ENCODE measurements around the gene CDKN3. TPM values are rescaled to one million over a fixed set of nuclear protein-coding genes. Genes with fewer than 3 reads are reported as not detected.
A peak's percentile ranks its signal among the peaks of the same experiment; 100 is the strongest.
"Not testable (repeated sequence)": the region's sequence is repeated elsewhere in the genome, so short reads cannot be mapped to it uniquely, and the experiment has no call there.

Gene CDKN3
- total and polyA plus RNA-seq, 9 donors: 22.6 to 36.9 (median 31.1) TPM

DNA sequence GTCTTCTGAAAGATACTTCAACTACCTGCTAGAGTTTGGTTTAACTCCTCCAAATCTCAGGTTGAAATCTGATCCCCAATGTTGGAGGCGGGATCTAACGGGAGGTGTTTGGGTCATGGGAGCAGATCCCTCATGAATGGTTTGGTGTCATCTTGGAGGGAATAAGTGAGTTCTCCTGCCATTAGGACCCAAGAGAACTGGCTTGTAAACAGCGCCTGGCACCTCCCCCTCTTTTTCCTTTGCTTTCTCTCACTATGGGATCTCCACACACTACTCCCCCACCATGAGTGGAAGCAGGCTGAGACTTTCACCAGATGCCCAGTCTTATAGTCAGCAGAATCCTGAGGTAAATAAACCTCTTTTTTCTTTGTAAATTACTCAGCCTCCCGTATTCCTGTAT is 41.9 kb downstream of the CDKN3 start:
- Histone ChIP-seq H3K36me3 (ENCODE audit: control insufficient read depth, insufficient read depth, low read length) (peaks cover 3% of the 10 kb centered on the region), H3K4me1 (ENCODE audit: control insufficient read depth, insufficient read depth, low read length) (peaks cover 10% of the 10 kb centered on the region), H3K27ac (ENCODE audit: low read length) (no peak overlapping the region), H3K4me3 (ENCODE audit: low read length) (no peak overlapping the region), H3K27me3 (ENCODE audit: control insufficient read depth, insufficient read depth, low read length) (no peaks in the 10 kb centered on the region), H3K9me3 (replicated peaks; ENCODE audit: control insufficient read depth, low read depth, low read length) (no peaks in the 10 kb centered on the region)
- WGBS (ENCODE audit: insufficient coverage): no CpG with 5 or more reads among the region's 4 CpGs
- no peak for DNase-seq

DNA sequence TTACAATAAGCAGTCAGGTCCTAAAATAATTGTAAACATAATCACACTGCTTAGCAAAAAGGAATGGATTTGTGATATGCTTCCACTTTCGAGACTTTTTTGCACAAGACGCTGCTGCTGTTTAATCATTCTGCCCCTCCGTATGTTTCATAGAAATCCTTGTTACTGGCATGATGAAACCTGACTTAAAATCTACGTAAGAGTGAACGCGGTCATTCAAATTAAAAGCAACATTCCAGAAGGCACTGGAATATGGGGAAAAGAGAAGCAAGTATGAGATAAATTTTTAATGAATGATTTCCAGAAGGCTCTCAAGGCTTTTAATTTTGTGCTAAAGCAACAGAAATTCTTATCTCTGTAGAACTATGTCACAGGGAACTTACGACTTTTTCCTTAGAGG is 43.2 kb downstream of the CDKN3 start:
- Histone ChIP-seq H3K27ac (ENCODE audit: low read length) (peak overlapping the region; percentile 98), H3K4me1 (ENCODE audit: control insufficient read depth, insufficient read depth, low read length) (peaks cover 10% of the 10 kb centered on the region)
- WGBS (ENCODE audit: insufficient coverage): no CpG with 5 or more reads among the region's 7 CpGs

GRCh38 chr14:54440476-54440872 is 43.7 kb downstream of the CDKN3 start:
- peaks cover 10% of the 10 kb centered on the region for H3K4me1 ChIP-seq (ENCODE audit: control insufficient read depth, insufficient read depth, low read length)
- DNase-seq: peak; percentile 35
- peak overlapping the region; percentile 75 for H3K4me3 ChIP-seq (ENCODE audit: low read length)
- peaks cover 2% of the 10 kb centered on the region for H3K36me3 ChIP-seq (ENCODE audit: control insufficient read depth, insufficient read depth, low read length)
- peak overlapping the region; percentile 98 for H3K27ac ChIP-seq (ENCODE audit: low read length)
- no peaks in the 10 kb centered on the region for H3K27me3 ChIP-seq (ENCODE audit: control insufficient read depth, insufficient read depth, low read length)
- no peaks in the 10 kb centered on the region for H3K9me3 ChIP-seq (replicated peaks; ENCODE audit: control insufficient read depth, low read depth, low read length)
- 0% methylated on average over 1 of the region's 5 CpGs for WGBS (ENCODE audit: insufficient coverage)

More for the DNA sequence above, 43.2 kb downstream of the CDKN3 start:
- no peak for DNase-seq
- peaks cover 3% of the 10 kb centered on the region for H3K36me3 ChIP-seq (ENCODE audit: control insufficient read depth, insufficient read depth, low read length)
- H3K27me3 ChIP-seq (ENCODE audit: control insufficient read depth, insufficient read depth, low read length): no peaks in the 10 kb centered on the region
- H3K9me3 ChIP-seq (replicated peaks; ENCODE audit: control insufficient read depth, low read depth, low read length): no peaks in the 10 kb centered on the region
- H3K4me3 ChIP-seq (ENCODE audit: low read length): peak overlapping the region; percentile 75

DNA sequence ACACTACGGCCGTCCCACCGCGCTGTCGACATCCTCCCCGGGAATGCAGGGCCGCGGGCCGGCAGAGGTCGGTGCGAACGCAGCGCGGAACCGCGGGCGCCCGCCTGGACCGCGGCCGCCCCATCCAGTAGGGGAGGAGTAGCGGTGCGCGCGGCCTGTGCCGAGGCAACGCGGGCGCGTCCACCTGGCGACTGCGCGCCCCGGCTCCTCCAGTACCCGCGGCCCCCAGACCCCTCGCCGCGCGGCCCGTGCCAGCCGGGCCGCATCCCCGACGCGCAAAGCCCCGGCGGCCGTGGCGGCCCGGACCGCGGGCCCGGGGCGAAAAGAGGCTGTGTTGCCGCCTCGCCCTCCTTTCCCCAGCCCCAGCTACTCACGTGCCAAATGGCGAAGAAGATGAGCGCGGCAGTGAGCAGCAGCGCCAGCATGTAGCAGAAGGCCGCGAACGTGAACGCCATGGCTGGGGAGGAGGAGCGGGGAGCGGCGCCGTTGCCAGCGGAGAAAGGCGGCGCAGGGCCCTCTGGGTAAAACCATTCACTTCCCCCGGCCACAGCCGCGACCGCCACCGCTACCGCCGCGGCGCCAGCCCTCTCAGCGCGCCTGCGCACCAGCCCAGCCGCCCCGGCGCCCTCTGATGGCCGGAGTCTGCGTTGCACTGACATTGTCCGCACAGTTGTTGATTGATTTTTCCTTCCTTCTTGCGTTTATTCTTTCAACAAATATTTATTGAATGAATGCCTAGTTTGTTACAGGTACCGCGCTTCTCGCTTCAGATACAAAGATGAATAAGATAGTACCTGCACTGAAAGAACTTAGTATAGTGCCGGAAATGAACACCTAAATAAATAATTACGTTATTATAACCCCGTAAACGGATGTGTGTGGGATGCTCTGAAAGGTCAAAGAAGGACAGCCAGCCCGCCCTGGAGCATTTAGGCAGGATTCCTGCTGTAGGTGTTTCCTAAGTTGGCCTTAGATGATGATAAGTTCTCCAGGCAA is 44.4 kb downstream of the CDKN3 start, which contains the start of gene CNIH1:
Gene CNIH1 (minus strand): TSS at position 502 of the 996 bp plus-strand sequence. CDS start 47 bp downstream, at position 455.
- peak; percentile 97 for DNase-seq
- peaks cover 2% of the 10 kb centered on the region for H3K36me3 ChIP-seq (ENCODE audit: control insufficient read depth, insufficient read depth, low read length)
- H3K4me1 ChIP-seq (ENCODE audit: control insufficient read depth, insufficient read depth, low read length): peaks cover 12% of the 10 kb centered on the region
- H3K9me3 ChIP-seq (replicated peaks; ENCODE audit: control insufficient read depth, low read depth, low read length): no peaks in the 10 kb centered on the region
- peak within 1 kb of the TSS; percentile 75 for H3K4me3 ChIP-seq (ENCODE audit: low read length)
- WGBS (ENCODE audit: insufficient coverage): under 1% methylated on average over 87 of the region's 100 CpGs
- no peaks in the 10 kb centered on the region for H3K27me3 ChIP-seq (ENCODE audit: control insufficient read depth, insufficient read depth, low read length)
- H3K27ac ChIP-seq (ENCODE audit: low read length): peak within 1 kb of the TSS; percentile 98

DNA sequence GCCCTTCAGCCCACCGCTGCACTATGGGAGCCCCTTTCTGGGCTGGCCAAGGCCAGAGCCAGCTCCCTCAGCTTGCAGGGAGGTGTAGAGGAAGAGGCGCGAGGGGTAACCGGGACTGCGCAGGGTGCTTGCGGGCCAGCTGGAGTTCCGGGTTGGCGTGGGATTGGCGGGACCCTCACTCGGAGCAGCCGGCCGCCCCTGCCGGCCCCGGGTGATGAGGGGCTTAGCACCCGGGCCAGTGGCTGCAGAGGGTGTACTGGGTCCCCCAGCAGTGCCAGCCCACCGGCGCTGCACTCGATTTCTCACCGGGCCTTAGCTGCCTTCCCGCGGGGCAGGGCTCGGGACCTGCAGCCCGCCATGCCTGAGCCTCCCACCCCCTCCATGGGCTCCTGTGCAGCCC is 46.2 kb downstream of the CDKN3 start:
- H3K4me1 ChIP-seq (ENCODE audit: control insufficient read depth, insufficient read depth, low read length): peaks cover 15% of the 10 kb centered on the region
- H3K36me3 ChIP-seq (ENCODE audit: control insufficient read depth, insufficient read depth, low read length); H3K27me3 ChIP-seq (ENCODE audit: control insufficient read depth, insufficient read depth, low read length); DNase-seq; H3K4me3 ChIP-seq (ENCODE audit: low read length); H3K9me3 ChIP-seq (replicated peaks; ENCODE audit: control insufficient read depth, low read depth, low read length); H3K27ac ChIP-seq (ENCODE audit: low read length): not testable (repeated sequence)
- WGBS (ENCODE audit: insufficient coverage): 97% methylated on average over 9 of the region's 23 CpGs

DNA sequence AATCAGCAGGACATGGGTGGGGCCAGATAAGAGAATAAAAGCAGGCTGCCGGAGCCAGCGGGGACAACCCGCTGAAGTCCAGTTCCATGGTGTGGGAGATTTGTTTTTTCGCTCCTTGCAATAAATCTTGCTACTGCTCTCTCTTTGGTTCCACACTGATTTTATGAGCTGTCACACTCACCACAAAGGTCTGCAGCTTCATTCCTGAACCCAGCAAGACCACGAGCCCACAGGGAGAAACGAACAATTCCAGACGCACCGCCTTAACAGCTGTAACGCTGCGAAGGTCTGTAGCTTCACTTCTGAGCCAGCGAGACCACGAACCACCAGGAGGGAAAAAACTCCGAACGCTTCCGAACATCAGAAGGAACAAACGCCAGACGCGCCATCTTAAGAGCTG is 47.2 kb downstream of the CDKN3 start:
- Histone ChIP-seq H3K4me3 (ENCODE audit: low read length) (no peak overlapping the region), H3K36me3 (ENCODE audit: control insufficient read depth, insufficient read depth, low read length) (no peaks in the 10 kb centered on the region), H3K9me3 (replicated peaks; ENCODE audit: control insufficient read depth, low read depth, low read length) (no peaks in the 10 kb centered on the region), H3K27ac (ENCODE audit: low read length) (no peak overlapping the region), H3K27me3 (ENCODE audit: control insufficient read depth, insufficient read depth, low read length) (no peaks in the 10 kb centered on the region), H3K4me1 (ENCODE audit: control insufficient read depth, insufficient read depth, low read length) (peaks cover 15% of the 10 kb centered on the region)
- peak; percentile 35 for DNase-seq
- WGBS (ENCODE audit: insufficient coverage): 6% methylated on average over 7 of the region's 18 CpGs

DNA sequence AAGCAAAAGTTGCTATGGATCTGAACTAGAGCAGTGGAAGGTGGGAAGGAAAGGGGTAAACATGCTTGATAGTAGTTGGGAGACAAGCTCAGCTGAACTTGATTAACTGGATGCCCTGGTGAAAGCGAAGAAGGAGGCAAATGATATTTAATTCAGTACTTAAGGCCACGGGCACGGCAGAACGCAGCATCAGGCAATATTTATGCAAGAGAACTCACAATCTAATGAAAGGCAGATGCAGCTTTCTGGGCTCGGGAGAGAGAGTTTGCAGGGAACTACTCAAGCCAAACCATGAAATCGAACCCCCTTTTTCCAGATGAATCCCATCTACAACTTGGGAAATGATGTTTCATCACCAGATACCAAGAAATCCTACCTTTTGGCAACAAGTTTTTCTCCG is 47.9 kb downstream of the CDKN3 start:
- 10% methylated on average over 2 of the region's 7 CpGs for WGBS (ENCODE audit: insufficient coverage)

GRCh38 chr14:54446161-54446693 is 49.4 kb downstream of the CDKN3 start:
- no peaks in the 10 kb centered on the region for H3K27me3 ChIP-seq (ENCODE audit: control insufficient read depth, insufficient read depth, low read length)
- H3K4me1 ChIP-seq (ENCODE audit: control insufficient read depth, insufficient read depth, low read length): peaks cover 10% of the 10 kb centered on the region
- no peaks in the 10 kb centered on the region for H3K9me3 ChIP-seq (replicated peaks; ENCODE audit: control insufficient read depth, low read depth, low read length)
- WGBS (ENCODE audit: insufficient coverage): 10% methylated on average over 2 of the region's 5 CpGs
- H3K36me3 ChIP-seq (ENCODE audit: control insufficient read depth, insufficient read depth, low read length): no peaks in the 10 kb centered on the region
- H3K4me3 ChIP-seq (ENCODE audit: low read length): no peak overlapping the region
- peak; percentile 14 for DNase-seq
- H3K27ac ChIP-seq (ENCODE audit: low read length): no peak overlapping the region

More for the DNA sequence above, 47.9 kb downstream of the CDKN3 start:
- Histone ChIP-seq H3K4me3 (ENCODE audit: low read length) (no peak overlapping the region), H3K27ac (ENCODE audit: low read length) (no peak overlapping the region), H3K27me3 (ENCODE audit: control insufficient read depth, insufficient read depth, low read length) (no peaks in the 10 kb centered on the region), H3K4me1 (ENCODE audit: control insufficient read depth, insufficient read depth, low read length) (peaks cover 14% of the 10 kb centered on the region), H3K36me3 (ENCODE audit: control insufficient read depth, insufficient read depth, low read length) (no peaks in the 10 kb centered on the region), H3K9me3 (replicated peaks; ENCODE audit: control insufficient read depth, low read depth, low read length) (no peaks in the 10 kb centered on the region)
- peak; percentile 56 for DNase-seq

GRCh38 chr14:54447231-54447692 is 50.5 kb downstream of the CDKN3 start:
- Histone ChIP-seq H3K36me3 (ENCODE audit: control insufficient read depth, insufficient read depth, low read length) (no peaks in the 10 kb centered on the region), H3K27ac (ENCODE audit: low read length) (no peak overlapping the region), H3K4me1 (ENCODE audit: control insufficient read depth, insufficient read depth, low read length) (peaks cover 5% of the 10 kb centered on the region), H3K27me3 (ENCODE audit: control insufficient read depth, insufficient read depth, low read length) (no peaks in the 10 kb centered on the region), H3K9me3 (replicated peaks; ENCODE audit: control insufficient read depth, low read depth, low read length) (no peaks in the 10 kb centered on the region), H3K4me3 (ENCODE audit: low read length) (no peak overlapping the region)
- no peak for DNase-seq
- 83% methylated on average over 1 of the region's 8 CpGs for WGBS (ENCODE audit: insufficient coverage)

GRCh38 chr14:54450535-54450934 is 53.7 kb downstream of the CDKN3 start:
- no peaks in the 10 kb centered on the region for H3K9me3 ChIP-seq (replicated peaks; ENCODE audit: control insufficient read depth, low read depth, low read length)
- DNase-seq: peak; percentile 49
- H3K27ac ChIP-seq (ENCODE audit: low read length): no peak overlapping the region
- H3K4me1 ChIP-seq (ENCODE audit: control insufficient read depth, insufficient read depth, low read length): peaks cover 5% of the 10 kb centered on the region
- H3K27me3 ChIP-seq (ENCODE audit: control insufficient read depth, insufficient read depth, low read length): no peaks in the 10 kb centered on the region
- no CpG with 5 or more reads among the region's 3 CpGs for WGBS (ENCODE audit: insufficient coverage)
- no peak overlapping the region for H3K4me3 ChIP-seq (ENCODE audit: low read length)
- no peaks in the 10 kb centered on the region for H3K36me3 ChIP-seq (ENCODE audit: control insufficient read depth, insufficient read depth, low read length)
